ENCODE measurements around the gene GMDS.

- TF ChIP-seq CTCF (IDR thresholded peaks at IDR 0.05) (no peak), POLR2A (IDR thresholded peaks at IDR 0.05) (no peak)
Measured at GRCh38 chr6:2182251-2182650, 63.2 kb downstream of the GMDS start.

Measured in heart left ventricle (tissue), 13 donors.